DOHH2 (cell line): ENCODE measurements around the gene C1D.

Source experiments
- H3F3A ChIP-seq: fragments of 200-600 bp; sonication (generic), shearing (Covaris generic); 2 replicates; pipeline ENCODE4 v1.6.0; 2016; ENCODE audit warnings: antibody characterized with exemption, mild to moderate bottlenecking; ENCODE audit not compliant: control insufficient read depth, insufficient read depth
- H3K27ac ChIP-seq: fragments of 200-600 bp; sonication (generic); 2 replicates; pipeline ENCODE4 v1.5.1; 2014; ENCODE audit warnings: low read depth, mild to moderate bottlenecking, low read length, moderate library complexity
- H3K27me3 ChIP-seq: fragments of 200-600 bp; sonication (generic); 2 replicates; pipeline ENCODE4 v1.6.1; 2014; ENCODE audit warnings: mild to moderate bottlenecking, low read length, mixed read lengths; ENCODE audit not compliant: control insufficient read depth
- H3K36me3 ChIP-seq: fragments of 200-600 bp; sonication (generic); 2 replicates; pipeline ENCODE4 v1.6.1; 2014; ENCODE audit warnings: mild to moderate bottlenecking, low read length, moderate library complexity, mixed read lengths; ENCODE audit not compliant: control insufficient read depth
- H3K4me1 ChIP-seq: fragments of 200-600 bp; sonication (generic); 2 replicates; pipeline ENCODE4 v1.6.1; 2014; ENCODE audit warnings: mild to moderate bottlenecking, low read length, mixed read lengths; ENCODE audit not compliant: control insufficient read depth
- H3K4me2 ChIP-seq: fragments of 200-600 bp; sonication (generic); 2 replicates; pipeline ENCODE4 v1.6.0; 2014; ENCODE audit warnings: mild to moderate bottlenecking, low read length, moderate library complexity
- H3K4me3 ChIP-seq: fragments of 200-600 bp; sonication (generic); 2 replicates; pipeline ENCODE4 v1.5.1; 2014; ENCODE audit warnings: mild to moderate bottlenecking, low read length, mixed read lengths
- H3K79me2 ChIP-seq: fragments of 200-600 bp; sonication (generic); 2 replicates; pipeline ENCODE4 v1.6.1; 2014; ENCODE audit warnings: mild to moderate bottlenecking, low read length, mixed read lengths; ENCODE audit not compliant: control insufficient read depth
- H3K9me2 ChIP-seq: fragments of 200-600 bp; sonication (generic); replicated peaks from 2 replicates; pipeline ENCODE4 v1.6.1; 2014; ENCODE audit warnings: mild to moderate bottlenecking, low read length, mixed read lengths; ENCODE audit not compliant: control insufficient read depth
- H3K9me3 ChIP-seq: fragments of 200-600 bp; sonication (generic); 2 replicates; pipeline ENCODE4 v1.6.1; 2014; ENCODE audit warnings: antibody characterized with exemption, low read length, mixed read lengths; ENCODE audit not compliant: control insufficient read depth, insufficient read depth
- H4K20me1 ChIP-seq: fragments of 200-600 bp; sonication (generic); 2 replicates; pipeline ENCODE4 v1.6.0; 2014; ENCODE audit warnings: low read depth, mild to moderate bottlenecking, antibody characterized with exemption, low read length, moderate library complexity; ENCODE audit not compliant: control insufficient read depth, insufficient read depth
- CTCF ChIP-seq: fragments of 200-600 bp; sonication (generic); IDR thresholded peaks from one replicate; pipeline ENCODE4 v1.5.1; 2014; ENCODE audit warnings: antibody characterized with exemption, mild to moderate bottlenecking, low read depth, low read length; ENCODE audit not compliant: poor library complexity, severe bottlenecking
- EZH2phosphoT487 ChIP-seq: fragments of 200-600 bp; sonication (generic); IDR thresholded peaks from 2 replicates; pipeline ENCODE4 v1.6.1; 2017; ENCODE audit warnings: borderline replicate concordance, mild to moderate bottlenecking, antibody characterized with exemption, low read length, moderate library complexity, mixed read lengths

Gene C1D

DNA sequence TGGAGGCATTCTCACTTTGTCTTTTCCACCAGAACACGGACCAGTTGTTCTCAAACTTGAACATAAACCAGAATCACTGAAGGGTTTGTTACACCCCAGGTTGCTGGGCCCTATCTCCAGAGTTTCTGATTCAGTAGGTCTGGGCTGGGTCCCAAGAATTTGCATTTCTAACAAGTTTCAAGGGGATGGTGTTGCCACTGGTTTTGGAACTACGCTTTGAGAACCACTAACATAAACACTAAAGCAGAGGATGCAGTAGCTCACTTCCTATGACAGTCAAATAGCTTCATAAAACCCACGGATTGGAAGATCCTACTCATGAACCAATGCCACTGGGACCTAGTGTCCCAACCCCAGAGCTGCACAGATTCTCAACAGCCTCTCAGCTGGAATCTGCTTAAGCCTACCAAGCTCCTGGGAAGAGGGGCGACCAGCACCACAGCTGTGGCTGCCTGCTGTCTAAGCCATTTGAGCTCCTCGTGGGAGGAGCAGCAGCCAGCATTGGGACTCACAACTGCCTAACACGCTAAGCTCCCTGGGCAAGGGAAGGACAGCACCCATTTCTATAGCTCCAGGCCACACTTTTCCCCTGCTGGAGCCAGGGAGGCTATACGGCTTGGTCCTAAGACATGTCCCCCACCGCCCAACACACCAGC is 62.5 kb downstream of the C1D start:
- TF ChIP-seq EZH2phosphoT487: no peak
- no peak for TF ChIP-seq CTCF
- no peaks in the 10 kb centered on the region for H3K36me3 ChIP-seq

GRCh38 chr2:67999332-67999731 is 63.5 kb downstream of the C1D start:
- TF ChIP-seq CTCF (no peak), EZH2phosphoT487 (no peak)
- Histone ChIP-seq H3K27ac (no peak overlapping the region), H3K79me2 (no peaks in the 10 kb centered on the region)

More for the DNA sequence above, 62.5 kb downstream of the C1D start:
- Histone ChIP-seq H3K9me2 (no peaks in the 10 kb centered on the region), H3K4me1 (peaks cover 14% of the 10 kb centered on the region), H3K4me3 (no peak overlapping the region), H3K27me3 (no peaks in the 10 kb centered on the region), H3K4me2 (no peak overlapping the region), H3K79me2 (no peaks in the 10 kb centered on the region), H3K27ac (no peak overlapping the region), H3K9me3 (peaks cover 4% of the 10 kb centered on the region; the same call in 1 of the 2 replicates), H4K20me1 (no peaks in the 10 kb centered on the region), H3F3A (no peaks in the 10 kb centered on the region)

DNA sequence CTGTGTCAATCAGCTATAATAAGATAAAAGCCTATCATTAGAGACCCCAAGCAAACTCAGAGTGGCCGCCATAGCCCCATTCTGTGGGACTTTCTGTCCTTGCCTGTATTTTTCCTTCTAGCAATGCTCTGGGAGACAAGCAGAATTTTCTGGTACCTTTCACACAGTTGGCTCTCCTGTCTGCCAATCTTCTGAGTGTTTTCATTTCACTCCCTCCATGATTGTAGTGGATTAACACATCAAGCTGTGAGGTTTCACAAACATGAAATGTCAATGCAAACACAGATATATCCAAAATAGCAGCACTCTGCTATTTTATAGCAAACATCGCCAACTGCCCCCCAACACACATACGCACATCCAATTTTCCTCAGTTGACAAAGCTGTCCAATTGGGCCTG is 64.9 kb downstream of the C1D start:
- TF ChIP-seq EZH2phosphoT487 (no peak), CTCF (no peak)
- Histone ChIP-seq H3F3A (no peaks in the 10 kb centered on the region), H3K4me1 (peaks cover 14% of the 10 kb centered on the region), H3K4me2 (no peak overlapping the region), H3K9me2 (no peaks in the 10 kb centered on the region), H3K27ac (no peak overlapping the region), H3K9me3 (peaks cover 4% of the 10 kb centered on the region; the same call in 1 of the 2 replicates), H3K79me2 (no peaks in the 10 kb centered on the region), H3K27me3 (no peaks in the 10 kb centered on the region), H3K4me3 (no peak overlapping the region), H3K36me3 (no peaks in the 10 kb centered on the region), H4K20me1 (no peaks in the 10 kb centered on the region)

More at GRCh38 chr2:67999332-67999731, 63.5 kb downstream of the C1D start:
- Histone ChIP-seq H3K9me3 (peaks cover 4% of the 10 kb centered on the region; the same call in 1 of the 2 replicates), H3K27me3 (no peaks in the 10 kb centered on the region), H3K4me2 (no peak overlapping the region), H3F3A (no peaks in the 10 kb centered on the region), H4K20me1 (no peaks in the 10 kb centered on the region), H3K36me3 (no peaks in the 10 kb centered on the region), H3K4me3 (no peak overlapping the region), H3K9me2 (no peaks in the 10 kb centered on the region), H3K4me1 (peaks cover 14% of the 10 kb centered on the region)
